Stimulated activated CD8-positive, alpha-beta memory T cell treated with anti-CD3 and anti-CD28 coated beads, Interleukin-2, amount 100 ng/mL, for 48 hours (primary cell): Measurements from ENCODE around the gene KANK4.

Source experiments
- DNase-seq, 2 donors: peaks; one replicate each; pipeline ENCODE4 v3.0.0-alpha.2; 2020; ENCODE audit warnings: low read depth in 2 of 2

KANK4 gene

GRCh38 chr1:62304975-62305374 is 14.3 kb downstream of the KANK4 start:
- no peak for DNase-seq

- no peak for DNase-seq
Measured at GRCh38 chr1:62304515-62304914, 14.7 kb downstream of the KANK4 start.

DNA sequence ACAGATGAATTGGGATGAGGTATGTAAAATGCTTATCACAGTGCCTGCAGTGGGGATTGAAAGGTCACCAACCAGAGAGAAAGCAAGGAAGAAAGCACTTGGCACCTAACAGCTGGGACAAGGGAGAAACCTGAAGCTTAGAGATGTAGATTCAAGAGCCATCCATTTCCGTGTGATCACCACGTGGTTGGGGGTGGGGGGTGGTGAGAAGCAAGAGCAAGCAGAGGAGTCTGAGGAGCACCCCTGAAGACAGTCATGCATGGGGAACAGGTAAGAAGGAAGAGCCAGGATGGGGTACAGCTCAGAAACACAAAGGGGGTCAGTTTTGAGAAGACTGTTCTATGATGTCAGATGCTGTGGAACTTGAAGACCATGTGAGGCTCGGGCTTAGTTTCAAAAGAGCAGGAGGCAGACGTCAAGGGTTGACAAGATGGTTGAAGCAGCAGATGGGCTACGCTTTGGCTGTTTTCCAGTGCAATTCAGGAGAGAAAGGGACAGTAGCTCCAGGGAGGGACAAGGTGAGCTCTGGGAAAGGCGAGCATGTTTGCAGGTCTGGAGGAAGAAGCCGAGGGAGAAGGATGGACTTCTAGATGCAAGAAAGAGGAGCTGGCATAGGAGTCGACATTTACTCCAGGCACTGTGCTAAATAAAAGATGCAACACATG is 17.4 kb downstream of the KANK4 start:
- DNase-seq: no peak

DNA sequence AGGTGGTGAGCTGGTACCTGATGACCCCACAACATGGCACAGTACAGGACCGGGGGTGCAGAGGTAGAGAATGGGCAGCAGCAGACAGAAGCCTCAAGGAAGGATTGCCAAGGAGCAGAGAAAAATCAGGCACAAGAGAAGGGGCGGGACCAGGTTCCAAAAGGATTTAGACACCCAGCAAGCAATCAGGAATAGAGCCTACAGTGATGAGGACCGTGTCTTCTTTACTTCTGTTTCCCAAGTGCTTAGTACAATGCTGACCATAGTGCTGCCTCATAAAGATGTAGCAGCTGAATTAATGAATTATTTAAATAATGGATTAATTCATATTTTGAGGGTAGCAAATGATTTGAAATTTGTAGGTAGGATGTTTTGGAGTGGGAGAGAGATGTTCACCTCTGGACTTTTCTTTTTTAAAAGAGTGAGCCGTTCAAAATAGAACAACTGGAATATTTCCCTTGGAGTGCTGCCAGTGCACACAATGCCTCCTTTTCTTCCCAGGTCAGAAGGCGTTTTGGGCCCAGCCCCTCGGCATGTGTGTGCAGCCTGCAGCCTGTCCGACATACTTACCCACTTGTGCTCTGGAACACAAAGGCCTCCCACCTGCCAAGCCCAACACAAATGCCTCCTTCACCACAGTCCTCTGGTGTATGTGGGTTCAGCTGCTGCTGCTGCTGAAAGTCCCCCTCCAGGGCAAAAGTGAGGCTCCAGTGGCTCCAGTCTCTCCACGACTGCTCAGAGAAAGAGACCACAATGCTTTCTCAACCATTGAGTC is 19.6 kb downstream of the KANK4 start:
- no peak for DNase-seq

GRCh38 chr1:62295921-62296491 is 23.2 kb downstream of the KANK4 start:
- DNase-seq: no peak

GRCh38 chr1:62294261-62294660 is 25.0 kb downstream of the KANK4 start:
- DNase-seq: no peak

DNA sequence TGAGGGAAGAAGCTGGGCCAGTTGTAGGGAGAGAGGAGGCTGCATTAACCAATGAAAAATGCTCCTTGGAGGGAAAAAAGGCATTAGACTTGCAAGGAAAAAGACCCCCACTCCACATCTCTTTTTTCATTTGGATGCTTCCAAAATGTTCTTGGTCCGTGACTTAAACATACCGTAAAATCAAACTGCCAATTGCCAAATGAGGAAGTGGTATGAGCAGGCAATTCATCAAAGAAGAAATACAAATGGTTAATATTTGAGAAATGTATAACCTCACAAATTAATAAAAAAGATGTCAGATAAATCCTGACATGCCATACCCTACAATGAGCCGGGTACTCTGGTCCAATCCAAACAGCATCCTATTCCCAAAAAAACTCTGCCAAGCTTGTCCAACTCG is 30.6 kb downstream of the KANK4 start:
- no peak for DNase-seq

DNA sequence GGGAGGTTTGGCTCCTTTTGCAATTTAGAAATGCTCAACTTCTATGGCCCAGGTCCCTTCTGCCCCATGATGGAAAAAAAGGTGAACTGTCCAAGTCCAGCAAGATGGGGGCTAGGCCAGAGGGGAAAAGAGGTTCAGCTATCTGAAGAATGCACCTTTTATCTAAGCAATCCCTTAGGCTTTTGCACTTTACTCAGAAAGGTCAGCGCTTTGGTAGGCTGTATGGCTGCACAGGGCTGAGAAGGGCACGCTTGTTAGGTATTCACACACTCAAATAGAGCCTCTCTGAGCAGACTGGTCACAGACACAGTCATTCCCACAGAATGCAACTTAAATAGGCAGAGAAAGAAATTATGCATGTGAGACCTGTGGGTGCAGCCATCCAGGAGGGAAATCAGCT is 31.0 kb downstream of the KANK4 start:
- DNase-seq: no peak

DNA sequence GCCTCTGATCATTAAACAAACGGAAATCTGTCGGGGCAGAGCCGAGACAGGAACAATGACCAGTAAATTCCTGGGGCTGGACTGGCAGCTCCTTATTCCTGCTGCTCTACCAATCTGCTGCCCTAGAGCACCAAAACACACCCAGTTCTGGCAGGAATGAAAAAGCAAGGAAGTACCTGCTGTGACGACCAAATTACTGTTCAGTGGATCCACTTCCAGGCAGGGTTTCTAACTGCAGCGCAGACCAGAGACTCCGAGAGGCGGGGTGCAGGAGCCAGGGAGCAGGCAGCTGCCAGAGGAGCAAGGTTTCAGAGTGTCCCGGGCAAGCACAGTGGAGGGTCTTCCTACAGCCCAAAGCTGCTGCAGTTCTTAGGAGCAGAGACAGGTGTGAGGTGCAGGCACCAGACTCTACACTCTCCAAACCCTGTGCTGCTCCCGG is 32.4 kb downstream of the KANK4 start:
- no peak for DNase-seq

DNA sequence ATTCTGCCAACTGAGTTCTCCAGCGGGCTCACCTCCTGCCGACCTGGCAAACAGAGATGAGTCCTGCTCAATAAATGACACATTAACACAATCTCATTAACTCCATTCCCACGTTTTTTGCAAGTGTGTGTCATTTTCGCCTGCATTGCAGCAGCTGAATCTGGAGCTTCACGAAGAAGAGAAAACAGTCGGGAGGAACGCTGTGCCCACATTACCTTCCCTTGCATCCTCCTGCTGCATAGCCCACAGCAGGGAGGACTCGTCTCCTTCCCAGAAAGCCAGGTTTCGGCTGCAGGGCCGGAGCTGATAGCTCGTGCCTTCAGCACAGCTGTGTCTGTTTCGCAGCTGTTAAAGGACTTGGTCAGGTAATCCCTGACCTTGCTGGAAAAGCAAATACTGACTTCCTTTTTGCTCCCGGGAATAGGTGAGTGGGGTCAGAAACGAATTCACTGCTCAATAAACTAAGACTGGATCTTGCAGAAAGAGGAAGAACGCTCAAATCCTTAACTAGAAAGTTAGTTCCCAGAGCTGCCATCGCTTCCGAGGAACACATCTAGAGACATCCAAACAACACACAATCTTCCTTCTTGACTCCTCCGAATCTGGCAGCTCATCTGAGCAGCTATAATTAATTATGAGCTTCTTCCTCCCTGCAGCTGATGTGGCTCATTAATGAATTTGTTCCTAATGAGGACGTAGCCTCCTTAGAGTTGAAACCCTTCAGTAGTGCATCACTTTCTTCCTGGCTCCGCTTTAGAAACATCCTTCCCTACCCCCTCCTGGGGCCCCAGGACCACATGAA is 33.0 kb downstream of the KANK4 start:
- no peak for DNase-seq

- DNase-seq: no peak
Measured at GRCh38 chr1:62285440-62285839, 33.8 kb downstream of the KANK4 start.

- no peak for DNase-seq
Measured at GRCh38 chr1:62283986-62284385, 35.2 kb downstream of the KANK4 start.

GRCh38 chr1:62282909-62283755 is 36.1 kb downstream of the KANK4 start:
- no peak for DNase-seq

DNA sequence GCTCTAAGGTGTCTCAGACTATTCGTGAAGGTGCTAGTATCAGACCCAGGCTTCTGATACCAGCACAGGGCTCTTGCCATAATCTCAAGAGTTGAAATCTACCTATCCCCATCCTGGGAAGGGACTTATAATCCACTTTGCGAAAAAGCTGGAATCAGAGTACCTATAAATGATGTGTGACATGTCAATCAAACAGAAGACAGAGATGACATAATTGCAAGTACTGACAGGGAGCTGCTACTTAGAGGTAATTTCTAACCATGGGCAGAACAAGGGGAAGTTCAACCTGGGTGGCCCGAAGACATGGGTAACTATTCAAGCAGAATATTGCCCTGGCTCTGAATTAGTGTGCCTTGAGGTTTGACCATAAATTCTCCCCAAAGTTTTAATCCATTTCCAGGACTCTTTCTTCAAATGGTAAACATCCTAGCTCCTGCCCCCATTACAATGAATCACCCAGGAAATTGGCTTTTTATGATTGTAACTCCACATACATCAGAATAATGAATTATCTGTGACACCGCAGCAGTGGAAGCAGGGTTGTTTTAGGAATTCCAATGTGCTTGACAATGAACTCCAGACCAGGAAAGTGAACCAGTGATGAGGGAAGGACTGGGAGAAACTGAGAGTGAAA is 37.2 kb downstream of the KANK4 start:
- DNase-seq: no peak

- no peak for DNase-seq
Measured at GRCh38 chr1:62280960-62281465, 38.2 kb downstream of the KANK4 start.

DNA sequence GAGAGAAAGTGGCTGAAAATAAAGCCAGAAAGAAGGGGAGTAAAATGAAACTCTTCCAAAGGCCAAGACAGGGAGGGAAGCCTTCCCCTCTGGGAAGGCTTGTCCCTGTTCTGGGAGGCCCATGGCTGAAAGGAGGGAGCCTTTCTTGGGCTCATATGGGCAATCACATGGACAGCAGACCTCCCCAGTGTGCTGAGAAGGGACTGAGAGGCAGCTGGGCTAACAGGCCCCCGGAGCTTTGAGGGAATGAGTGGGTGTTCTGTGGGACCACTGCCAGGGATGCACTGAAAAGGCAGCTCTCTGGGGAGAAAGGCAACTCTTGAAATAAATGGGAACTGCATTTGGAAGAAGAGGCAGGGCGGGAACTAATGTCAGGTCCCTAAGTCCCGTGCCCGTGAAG is 39.1 kb downstream of the KANK4 start:
- DNase-seq: no peak

DNA sequence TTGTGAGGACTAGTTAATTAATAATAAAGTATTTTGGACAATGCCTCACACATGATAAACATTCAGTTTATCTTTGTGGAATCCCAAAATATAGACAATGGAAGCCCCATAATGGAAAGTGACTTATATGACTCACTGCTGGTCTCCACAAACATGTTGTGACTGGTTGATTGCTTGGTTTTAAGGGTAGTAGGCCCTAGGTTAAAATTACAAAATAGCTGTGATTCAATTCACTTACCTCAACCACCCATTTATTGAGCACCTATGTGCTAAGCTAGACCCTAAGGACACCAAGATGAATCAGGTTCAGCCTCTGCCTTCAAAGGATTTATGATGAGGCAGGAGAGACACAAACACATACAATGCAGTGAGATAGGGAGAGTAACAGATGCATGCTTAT is 42.4 kb downstream of the KANK4 start:
- DNase-seq: no peak

DNA sequence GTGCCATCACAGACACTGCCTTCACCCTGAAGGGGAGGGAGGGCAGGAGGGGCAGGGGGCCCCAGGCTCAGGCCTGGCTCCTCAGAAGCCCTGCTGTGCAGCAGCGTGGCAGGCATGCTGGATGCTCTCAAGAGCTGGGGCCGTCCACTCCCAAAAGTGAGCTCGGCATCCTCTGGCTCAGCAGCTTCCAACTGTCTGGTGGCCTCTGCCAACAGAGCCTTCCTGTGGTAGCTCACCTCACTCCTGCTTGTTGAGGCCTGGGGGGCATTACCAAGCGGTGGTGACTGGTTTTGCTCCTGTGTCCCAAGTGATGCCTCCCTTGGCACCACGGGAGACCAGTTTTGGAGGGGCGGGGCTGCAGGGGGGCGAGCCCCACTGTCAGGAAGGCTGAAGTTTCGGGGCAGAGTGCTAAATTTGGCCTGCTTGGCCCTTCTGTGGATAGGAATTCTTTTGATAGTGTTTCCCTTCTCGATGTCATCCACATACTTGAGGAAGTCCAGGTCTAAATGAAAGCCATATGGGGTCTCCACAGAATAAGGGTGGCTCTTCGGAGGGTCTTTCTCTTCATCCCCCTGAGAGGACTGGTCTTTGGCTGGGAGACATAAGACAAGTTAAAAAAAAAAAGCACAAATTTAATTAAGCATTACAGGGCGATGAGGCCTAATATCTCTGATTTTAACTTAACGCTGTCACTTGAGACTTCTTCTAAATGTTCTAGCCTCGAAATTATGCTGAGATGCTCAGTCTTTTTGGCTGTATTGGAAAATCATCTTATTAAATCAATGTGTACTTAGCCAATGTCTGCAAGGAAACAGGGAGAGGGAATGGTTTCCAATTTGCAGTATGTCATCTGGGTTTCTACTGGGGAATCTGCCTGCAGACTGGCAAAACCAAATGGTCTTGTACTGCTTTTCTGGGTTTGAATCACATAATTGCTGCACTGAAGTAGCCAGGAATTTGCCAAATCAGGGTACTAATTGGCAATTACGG is 44.4 kb downstream of the KANK4 start:
- no peak for DNase-seq

- DNase-seq: no peak
Measured at GRCh38 chr1:62273953-62274352, 45.3 kb downstream of the KANK4 start.
